ENCODE data around the gene RALBP1. TPM values are rescaled to one million over a fixed set of nuclear protein-coding genes. Genes with fewer than 3 reads are reported as not detected.

Gene RALBP1
- total RNA-seq, 1 donor from 2014 or later, result 42.2 TPM

DNA sequence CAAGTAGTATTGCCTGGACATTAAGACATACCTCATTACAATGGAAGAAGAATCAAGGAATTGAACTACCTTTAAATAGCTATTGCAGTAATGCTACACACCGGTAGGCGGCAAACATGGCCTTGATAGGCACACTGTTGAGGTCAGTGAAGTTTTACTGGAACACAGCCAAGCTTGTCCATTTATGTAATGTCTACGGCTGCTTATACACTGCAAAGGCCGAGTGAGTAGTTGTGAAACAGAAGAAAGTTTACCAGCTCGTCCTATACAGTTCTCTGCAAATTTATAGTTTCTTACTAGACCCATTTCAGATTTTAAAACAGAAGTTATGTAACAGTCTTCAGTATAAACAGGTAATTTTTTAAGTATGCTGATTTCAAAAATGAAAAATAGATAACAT lies 100.2 kb downstream of the RALBP1 start:
- no peaks in the 10 kb centered on the region for H3K9me3 Mint-ChIP-seq (ENCODE audit: low read depth)

DNA sequence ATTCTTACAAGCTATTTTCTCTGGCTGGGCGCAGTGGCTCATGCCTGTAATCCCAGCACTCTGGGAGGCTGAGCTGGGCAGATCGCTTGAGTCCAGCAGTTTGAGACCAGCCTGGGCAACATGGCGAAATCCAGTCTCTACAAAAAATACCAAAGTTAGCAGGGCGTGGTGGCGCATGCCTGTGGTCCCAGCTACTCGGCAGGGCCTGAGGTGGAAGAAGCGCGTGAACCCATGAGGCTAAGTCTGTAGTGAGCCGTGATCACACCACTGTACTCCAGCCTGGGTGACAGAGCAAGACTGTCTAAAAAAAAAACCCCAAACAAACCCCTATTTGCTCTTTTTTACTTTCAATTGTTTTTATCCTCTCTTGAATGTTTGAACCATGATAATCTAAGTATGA lies 102.0 kb downstream of the RALBP1 start:
- H3K4me1 Mint-ChIP-seq (ENCODE audit: low read depth), result peaks cover 18% of the 10 kb centered on the region
- DNase-seq (ENCODE audit: low spot score, unreplicated experiment), result no peak
- peaks cover 33% of the 10 kb centered on the region for H3K36me3 Mint-ChIP-seq (ENCODE audit: insufficient read depth)
- H3K27ac Mint-ChIP-seq, result peak overlapping the region; percentile 89
- H3K27me3 Mint-ChIP-seq, result no peaks in the 10 kb centered on the region
- H3K9me3 Mint-ChIP-seq (ENCODE audit: low read depth), result peaks cover 13% of the 10 kb centered on the region
- no peak overlapping the region for H3K4me3 Mint-ChIP-seq (ENCODE audit: low read depth)
- TF ChIP-seq, protein P1, sequence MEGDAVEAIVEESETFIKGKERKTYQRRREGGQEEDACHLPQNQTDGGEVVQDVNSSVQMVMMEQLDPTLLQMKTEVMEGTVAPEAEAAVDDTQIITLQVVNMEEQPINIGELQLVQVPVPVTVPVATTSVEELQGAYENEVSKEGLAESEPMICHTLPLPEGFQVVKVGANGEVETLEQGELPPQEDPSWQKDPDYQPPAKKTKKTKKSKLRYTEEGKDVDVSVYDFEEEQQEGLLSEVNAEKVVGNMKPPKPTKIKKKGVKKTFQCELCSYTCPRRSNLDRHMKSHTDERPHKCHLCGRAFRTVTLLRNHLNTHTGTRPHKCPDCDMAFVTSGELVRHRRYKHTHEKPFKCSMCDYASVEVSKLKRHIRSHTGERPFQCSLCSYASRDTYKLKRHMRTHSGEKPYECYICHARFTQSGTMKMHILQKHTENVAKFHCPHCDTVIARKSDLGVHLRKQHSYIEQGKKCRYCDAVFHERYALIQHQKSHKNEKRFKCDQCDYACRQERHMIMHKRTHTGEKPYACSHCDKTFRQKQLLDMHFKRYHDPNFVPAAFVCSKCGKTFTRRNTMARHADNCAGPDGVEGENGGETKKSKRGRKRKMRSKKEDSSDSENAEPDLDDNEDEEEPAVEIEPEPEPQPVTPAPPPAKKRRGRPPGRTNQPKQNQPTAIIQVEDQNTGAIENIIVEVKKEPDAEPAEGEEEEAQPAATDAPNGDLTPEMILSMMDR (IDR thresholded peaks at IDR 0.05; ENCODE audit: unreplicated experiment), result no peak

More for the DNA sequence above, 100.2 kb downstream of the RALBP1 start:
- DNase-seq (ENCODE audit: low spot score, unreplicated experiment), result peak; percentile 34
- H3K27ac Mint-ChIP-seq, result peak overlapping the region; percentile 13
- H3K4me3 Mint-ChIP-seq (ENCODE audit: low read depth), result no peak overlapping the region
- peaks cover 23% of the 10 kb centered on the region for H3K36me3 Mint-ChIP-seq (ENCODE audit: insufficient read depth)
- peaks cover 15% of the 10 kb centered on the region for H3K4me1 Mint-ChIP-seq (ENCODE audit: low read depth)
- TF ChIP-seq, protein P1 (IDR thresholded peaks at IDR 0.05; ENCODE audit: unreplicated experiment), result peak; percentile 83
- no peaks in the 10 kb centered on the region for H3K27me3 Mint-ChIP-seq

DNA sequence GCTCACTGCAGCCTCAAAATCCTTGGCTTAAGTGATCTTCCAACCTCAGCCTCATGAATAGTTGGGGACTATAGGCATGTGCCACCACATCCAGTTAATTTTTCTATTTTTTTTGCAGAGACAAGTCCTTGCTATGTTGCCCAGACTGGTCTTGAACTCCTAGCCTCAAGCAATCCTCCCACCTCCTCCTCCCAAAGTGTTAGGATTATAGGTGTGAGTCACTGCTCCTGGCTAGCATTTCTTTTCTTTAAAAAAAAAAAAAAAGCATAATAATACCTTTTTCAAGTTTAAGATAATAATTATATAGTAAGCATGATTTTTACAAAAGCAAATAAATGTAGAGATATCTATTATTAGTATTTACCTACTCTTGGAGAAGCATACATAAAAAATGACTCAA lies 103.0 kb downstream of the RALBP1 start:
- H3K36me3 Mint-ChIP-seq (ENCODE audit: insufficient read depth), result peaks cover 41% of the 10 kb centered on the region
- H3K27me3 Mint-ChIP-seq, result no peaks in the 10 kb centered on the region
- TF ChIP-seq, protein P1 (IDR thresholded peaks at IDR 0.05; ENCODE audit: unreplicated experiment), result no peak
- peaks cover 16% of the 10 kb centered on the region for H3K9me3 Mint-ChIP-seq (ENCODE audit: low read depth)
- H3K4me1 Mint-ChIP-seq (ENCODE audit: low read depth), result peaks cover 18% of the 10 kb centered on the region
- DNase-seq (ENCODE audit: low spot score, unreplicated experiment), result no peak
- H3K4me3 Mint-ChIP-seq (ENCODE audit: low read depth), result no peak overlapping the region
- H3K27ac Mint-ChIP-seq, result peak overlapping the region; percentile 50

DNA sequence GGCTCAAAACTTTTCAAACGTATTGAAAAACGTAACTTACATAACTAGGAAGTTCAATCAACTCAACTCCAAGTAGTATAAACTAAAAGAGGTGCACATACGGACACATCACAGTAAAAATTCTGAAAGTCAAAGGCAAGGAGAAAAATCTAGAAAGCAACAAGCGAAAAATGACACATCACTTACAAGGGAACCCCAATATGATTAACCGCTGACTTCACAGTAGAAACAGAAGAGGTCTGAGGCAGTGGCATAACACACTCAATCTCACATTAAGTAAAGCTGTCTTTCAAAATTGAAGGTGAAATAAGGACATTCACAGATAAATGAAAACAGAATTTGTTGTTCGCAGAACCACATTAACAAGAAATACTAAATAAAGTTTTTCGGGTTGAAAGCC lies 106.4 kb downstream of the RALBP1 start:
- H3K4me1 Mint-ChIP-seq (ENCODE audit: low read depth), result peaks cover 16% of the 10 kb centered on the region
- TF ChIP-seq, protein P1 (IDR thresholded peaks at IDR 0.05; ENCODE audit: unreplicated experiment), result no peak
- H3K4me3 Mint-ChIP-seq (ENCODE audit: low read depth), result no peak overlapping the region
- H3K9me3 Mint-ChIP-seq (ENCODE audit: low read depth), result peaks cover 16% of the 10 kb centered on the region
- H3K27ac Mint-ChIP-seq, result no peak overlapping the region
- H3K27me3 Mint-ChIP-seq, result no peaks in the 10 kb centered on the region
- H3K36me3 Mint-ChIP-seq (ENCODE audit: insufficient read depth), result peaks cover 49% of the 10 kb centered on the region
- no peak for DNase-seq (ENCODE audit: low spot score, unreplicated experiment)

DNA sequence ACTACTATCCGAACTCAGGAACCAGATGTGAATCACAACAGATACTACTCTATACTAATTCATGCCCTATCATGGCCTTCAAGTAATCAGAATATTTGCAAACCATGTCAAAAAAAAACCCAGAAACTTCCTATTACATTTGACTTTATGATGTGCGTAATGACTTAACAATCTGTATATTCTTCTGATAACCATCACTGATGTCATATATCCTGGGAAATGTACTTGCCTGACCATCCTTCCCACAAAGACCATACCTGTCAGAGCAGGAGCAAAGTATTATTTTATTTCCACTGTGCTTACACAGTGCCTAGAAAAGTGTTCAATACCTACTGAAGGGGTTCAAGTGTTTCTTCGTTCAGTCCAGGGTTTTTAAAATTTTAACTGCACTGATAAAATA lies 111.5 kb downstream of the RALBP1 start:
- H3K9me3 Mint-ChIP-seq (ENCODE audit: low read depth), result peaks cover 9% of the 10 kb centered on the region
- H3K4me3 Mint-ChIP-seq (ENCODE audit: low read depth), result no peak overlapping the region
- TF ChIP-seq, protein P1 (IDR thresholded peaks at IDR 0.05; ENCODE audit: unreplicated experiment), result no peak
- H3K27me3 Mint-ChIP-seq, result no peaks in the 10 kb centered on the region
- peaks cover 51% of the 10 kb centered on the region for H3K36me3 Mint-ChIP-seq (ENCODE audit: insufficient read depth)
- H3K27ac Mint-ChIP-seq, result no peak overlapping the region
- DNase-seq (ENCODE audit: low spot score, unreplicated experiment), result no peak
- H3K4me1 Mint-ChIP-seq (ENCODE audit: low read depth), result peaks cover 19% of the 10 kb centered on the region

Other genes with a start within 250 kb of the RALBP1 start
- 38.1 and 40.4 TPM in 2 replicates for gene TWSG1, start 140.7 kb upstream of the RALBP1 start, total RNA-seq
- gene PPP4R1, start 139.0 kb downstream of the RALBP1 start, total RNA-seq, result 169 and 180 TPM in 2 replicates
- gene RAB31, start 232.8 kb downstream of the RALBP1 start, total RNA-seq, result 2.9 and 5.2 TPM in 2 replicates

Measured in progenitor cell of endocrine pancreas (in vitro differentiated cells).